Measurements from ENCODE around the gene SUGCT.

The SUGCT gene

DNA sequence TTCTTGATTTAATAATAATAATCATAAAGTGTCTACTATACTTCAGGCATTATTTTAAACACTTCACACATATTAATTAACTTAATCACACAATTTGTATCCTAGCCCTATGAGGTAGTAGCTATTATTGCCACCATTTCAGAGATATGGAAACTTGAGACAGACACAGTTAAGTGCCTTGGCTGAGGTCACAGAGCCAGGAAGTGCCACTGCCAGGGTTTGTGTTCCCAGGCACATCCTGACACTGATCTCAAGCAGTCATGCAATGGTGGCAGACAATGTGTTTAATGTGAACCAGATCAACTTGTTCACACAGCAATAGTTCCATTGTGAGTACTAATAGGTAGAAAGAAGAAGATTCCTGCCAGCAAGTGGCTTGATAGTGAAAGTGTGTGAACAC is 666.0 kb downstream of the SUGCT start:
- TF ChIP-seq, protein P1, sequence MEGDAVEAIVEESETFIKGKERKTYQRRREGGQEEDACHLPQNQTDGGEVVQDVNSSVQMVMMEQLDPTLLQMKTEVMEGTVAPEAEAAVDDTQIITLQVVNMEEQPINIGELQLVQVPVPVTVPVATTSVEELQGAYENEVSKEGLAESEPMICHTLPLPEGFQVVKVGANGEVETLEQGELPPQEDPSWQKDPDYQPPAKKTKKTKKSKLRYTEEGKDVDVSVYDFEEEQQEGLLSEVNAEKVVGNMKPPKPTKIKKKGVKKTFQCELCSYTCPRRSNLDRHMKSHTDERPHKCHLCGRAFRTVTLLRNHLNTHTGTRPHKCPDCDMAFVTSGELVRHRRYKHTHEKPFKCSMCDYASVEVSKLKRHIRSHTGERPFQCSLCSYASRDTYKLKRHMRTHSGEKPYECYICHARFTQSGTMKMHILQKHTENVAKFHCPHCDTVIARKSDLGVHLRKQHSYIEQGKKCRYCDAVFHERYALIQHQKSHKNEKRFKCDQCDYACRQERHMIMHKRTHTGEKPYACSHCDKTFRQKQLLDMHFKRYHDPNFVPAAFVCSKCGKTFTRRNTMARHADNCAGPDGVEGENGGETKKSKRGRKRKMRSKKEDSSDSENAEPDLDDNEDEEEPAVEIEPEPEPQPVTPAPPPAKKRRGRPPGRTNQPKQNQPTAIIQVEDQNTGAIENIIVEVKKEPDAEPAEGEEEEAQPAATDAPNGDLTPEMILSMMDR (IDR thresholded peaks at IDR 0.05; ENCODE audit: low read depth, low read length, missing control alignments), result no peak
- in situ Hi-C loops (cut with HindIII; ENCODE audit: low pct_ligation_motif_present, low sequenced_read_pairs), result no loop called here
- H3K27me3 ChIP-seq (replicated peaks), result no peaks in the 10 kb centered on the region

DNA sequence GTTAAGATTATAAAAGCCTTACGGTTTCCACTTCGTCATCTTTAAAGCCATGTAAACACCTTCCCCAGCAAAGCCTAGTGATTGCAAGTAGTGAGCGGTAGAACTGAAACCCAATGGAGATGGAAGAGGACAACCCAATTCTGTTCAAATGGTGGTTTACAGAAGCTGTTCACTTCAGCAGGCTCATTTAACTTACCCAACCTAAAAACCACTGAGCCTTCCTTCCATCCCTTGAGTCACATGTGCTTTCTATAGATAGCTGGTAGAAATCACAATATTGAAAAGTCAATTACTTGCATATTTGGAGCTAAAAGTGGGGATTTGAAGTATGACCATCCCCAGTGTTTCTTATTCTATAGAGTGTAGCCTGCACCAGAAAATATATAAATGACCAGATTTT is 667.7 kb downstream of the SUGCT start:
- no peaks in the 10 kb centered on the region for H3K36me3 ChIP-seq (replicated peaks)
- TF ChIP-seq, protein P1 (IDR thresholded peaks at IDR 0.05; ENCODE audit: low read depth, low read length, missing control alignments), result no peak
- in situ Hi-C loops (cut with HindIII; ENCODE audit: low pct_ligation_motif_present, low sequenced_read_pairs), result no loop called here
- no peak for DNase-seq
- H3K4me3 ChIP-seq (ENCODE audit: low read depth, low read length), result no peak overlapping the region
- H3K27me3 ChIP-seq (replicated peaks), result no peaks in the 10 kb centered on the region
- no peak overlapping the region for H3K27ac ChIP-seq

More for the DNA sequence above, 666.0 kb downstream of the SUGCT start:
- Histone ChIP-seq H3K4me3 (ENCODE audit: low read depth, low read length) (no peak overlapping the region), H3K36me3 (replicated peaks) (no peaks in the 10 kb centered on the region), H3K27ac (no peak overlapping the region)
- no peak for DNase-seq

DNA sequence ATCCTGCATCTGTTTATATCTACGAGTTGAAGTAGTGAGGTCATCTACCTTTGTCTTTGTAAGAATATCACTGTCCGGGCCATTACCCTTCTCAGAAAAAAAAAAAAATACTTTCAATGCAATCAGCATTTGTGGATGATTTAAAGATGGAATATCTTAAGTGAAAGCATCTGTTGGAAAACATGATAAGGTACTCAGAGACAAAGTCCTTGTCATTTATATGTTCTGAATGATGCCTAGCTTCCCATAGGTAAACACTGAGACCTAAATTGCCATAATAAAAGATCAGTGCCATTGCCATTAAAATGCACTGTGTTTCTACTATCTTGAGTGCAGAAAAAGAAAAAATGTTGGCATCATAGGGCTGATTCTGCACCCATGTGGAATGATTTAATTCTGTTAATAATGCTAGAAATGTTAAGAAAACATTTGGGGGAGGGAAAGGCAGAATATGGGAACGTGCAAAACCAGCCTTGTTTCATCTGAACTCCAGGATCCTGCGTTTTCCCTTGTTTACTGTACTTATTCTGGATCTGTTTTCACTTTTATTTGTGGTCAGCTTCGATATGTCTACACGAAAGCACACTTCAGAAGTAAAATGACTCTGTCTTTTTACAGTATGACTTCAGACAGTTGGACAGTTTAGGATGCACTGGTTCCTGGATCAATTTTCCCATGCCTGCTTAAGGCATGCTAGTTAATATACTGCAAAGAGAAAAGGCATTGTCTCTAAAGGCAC is 669.8 kb downstream of the SUGCT start:
- DNase-seq, result no peak
- H3K36me3 ChIP-seq (replicated peaks), result no peaks in the 10 kb centered on the region
- in situ Hi-C loops (cut with HindIII; ENCODE audit: low pct_ligation_motif_present, low sequenced_read_pairs), result no loop called here
- H3K27ac ChIP-seq, result no peak overlapping the region
- TF ChIP-seq, protein P1 (IDR thresholded peaks at IDR 0.05; ENCODE audit: low read depth, low read length, missing control alignments), result no peak
- H3K4me3 ChIP-seq (ENCODE audit: low read depth, low read length), result no peak overlapping the region
- no peaks in the 10 kb centered on the region for H3K27me3 ChIP-seq (replicated peaks)

DNA sequence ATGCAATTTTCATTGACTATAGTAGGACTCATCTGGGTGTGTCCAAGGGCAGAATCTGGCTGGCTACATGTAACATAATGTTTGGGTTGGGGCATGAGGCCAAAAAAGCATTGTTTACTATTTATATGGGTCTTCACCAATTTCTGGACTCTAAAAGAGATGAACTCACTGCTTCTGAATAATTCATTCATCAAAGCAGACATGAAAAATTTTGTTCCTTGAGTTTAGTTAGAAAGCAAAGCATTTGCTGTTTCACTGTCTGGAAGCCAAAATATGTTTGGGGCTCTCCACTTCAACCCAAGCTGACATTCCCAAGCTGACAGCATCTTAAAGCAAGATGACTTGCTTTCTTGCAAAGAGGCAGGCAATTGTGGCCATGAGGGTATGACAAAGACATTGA is 670.6 kb downstream of the SUGCT start:
- Histone ChIP-seq H3K36me3 (replicated peaks) (no peaks in the 10 kb centered on the region), H3K27me3 (replicated peaks) (no peaks in the 10 kb centered on the region), H3K4me3 (ENCODE audit: low read depth, low read length) (no peak overlapping the region), H3K27ac (no peak overlapping the region)
- in situ Hi-C loops (cut with HindIII; ENCODE audit: low pct_ligation_motif_present, low sequenced_read_pairs), result no loop called here
- DNase-seq, result no peak
- TF ChIP-seq, protein P1 (IDR thresholded peaks at IDR 0.05; ENCODE audit: low read depth, low read length, missing control alignments), result no peak

DNA sequence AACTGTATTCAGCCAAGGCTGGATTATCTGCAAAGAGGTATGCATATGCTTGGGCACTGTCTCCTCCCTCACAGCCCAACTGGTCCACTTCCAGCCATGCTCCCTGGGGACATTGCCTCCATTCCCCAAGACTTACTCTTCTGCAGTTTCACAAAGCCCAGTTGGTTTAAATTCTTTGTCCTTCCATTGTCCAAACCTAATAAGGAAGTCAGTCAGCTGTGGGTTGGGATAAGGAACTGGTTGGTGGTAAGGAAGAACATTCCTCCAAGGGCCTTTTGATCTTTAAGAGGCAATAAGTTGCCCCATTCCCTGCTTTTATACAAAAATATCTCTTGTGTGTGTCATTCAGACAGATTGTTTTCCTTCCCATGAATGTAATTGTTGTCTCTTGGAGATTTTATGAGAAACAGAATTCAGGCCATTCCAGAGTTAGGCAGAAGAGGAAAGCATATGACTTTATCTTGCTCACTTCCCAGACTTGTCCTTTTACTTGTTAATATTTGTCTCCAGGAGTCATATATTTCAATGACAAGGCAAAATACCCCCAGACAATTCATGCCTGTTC is 673.7 kb downstream of the SUGCT start:
- Histone ChIP-seq H3K4me3 (ENCODE audit: low read depth, low read length) (no peak overlapping the region), H3K36me3 (replicated peaks) (no peaks in the 10 kb centered on the region), H3K27ac (peak overlapping the region; percentile 97), H3K27me3 (replicated peaks) (no peaks in the 10 kb centered on the region)
- in situ Hi-C loops (cut with HindIII; ENCODE audit: low pct_ligation_motif_present, low sequenced_read_pairs), result no loop called here
- peak; percentile 96 for DNase-seq
- TF ChIP-seq, protein P1 (IDR thresholded peaks at IDR 0.05; ENCODE audit: low read depth, low read length, missing control alignments), result no peak
